NK-92 treated with Interleukin-12 subunit alpha and Interleukin-12 subunit beta, amount 100 ng/mL, for 24 hours (cell line): ENCODE measurements around the gene RUSC2.
"Not testable (repeated sequence)": the region's sequence is repeated elsewhere in the genome, so short reads cannot be mapped to it uniquely, and the experiment has no call there.

Experiments used
- DNase-seq: peaks from one replicate; lab custom pipeline; 2025; lab: John Stamatoyannopoulos, UW

RUSC2 gene

GRCh38 chr9:35495984-35496383 lies 6.1 kb downstream of the RUSC2 start:
- DNase-seq: no peak

- DNase-seq: not testable (repeated sequence)
Observed at GRCh38 chr9:35498245-35498644, 8.3 kb downstream of the RUSC2 start.

- no peak for DNase-seq
Observed at GRCh38 chr9:35499029-35499700, 9.3 kb downstream of the RUSC2 start.

- no peak for DNase-seq
Observed at GRCh38 chr9:35499701-35500030, 9.8 kb downstream of the RUSC2 start.

- DNase-seq: no peak
Observed at GRCh38 chr9:35500130-35500748, 10.3 kb downstream of the RUSC2 start.

- no peak for DNase-seq
Observed at GRCh38 chr9:35501946-35502345, 12.0 kb downstream of the RUSC2 start.

- no peak for DNase-seq
Observed at GRCh38 chr9:35506359-35506758, 16.4 kb downstream of the RUSC2 start.

GRCh38 chr9:35508069-35508468 lies 18.2 kb downstream of the RUSC2 start:
- DNase-seq: no peak

- no peak for DNase-seq
Observed at GRCh38 chr9:35510383-35510753, 20.5 kb downstream of the RUSC2 start.

- DNase-seq: no peak
Observed at GRCh38 chr9:35510754-35511428, 21.0 kb downstream of the RUSC2 start.

GRCh38 chr9:35511453-35511852 lies 21.5 kb downstream of the RUSC2 start:
- no peak for DNase-seq

GRCh38 chr9:35515766-35516165 lies 25.9 kb downstream of the RUSC2 start:
- DNase-seq: no peak

- no peak for DNase-seq
Observed at GRCh38 chr9:35516479-35516878, 26.6 kb downstream of the RUSC2 start.

GRCh38 chr9:35517131-35517530 lies 27.2 kb downstream of the RUSC2 start:
- no peak for DNase-seq

- no peak for DNase-seq
Observed at GRCh38 chr9:35517552-35518224, 27.8 kb downstream of the RUSC2 start.

GRCh38 chr9:35518225-35518821 lies 28.4 kb downstream of the RUSC2 start:
- DNase-seq: no peak

GRCh38 chr9:35518981-35519679 lies 29.2 kb downstream of the RUSC2 start:
- DNase-seq: no peak

GRCh38 chr9:35519692-35520363 lies 29.9 kb downstream of the RUSC2 start:
- no peak for DNase-seq

GRCh38 chr9:35520364-35520710 lies 30.4 kb downstream of the RUSC2 start:
- DNase-seq: no peak

GRCh38 chr9:35521708-35522107 lies 31.8 kb downstream of the RUSC2 start:
- no peak for DNase-seq

GRCh38 chr9:35522187-35522586 lies 32.3 kb downstream of the RUSC2 start:
- no peak for DNase-seq

GRCh38 chr9:35522700-35523099 lies 32.8 kb downstream of the RUSC2 start:
- DNase-seq: no peak
